ENCODE measurements around the gene PRDM15. TPM values are rescaled to one million over a fixed set of nuclear protein-coding genes. Genes with fewer than 3 reads are reported as not detected.

The PRDM15 gene
- polyA plus RNA-seq, 1 donor (not counting 4 experiments of a cell fraction or from before 2014, with no cell fraction given), result 5.2 TPM

DNA sequence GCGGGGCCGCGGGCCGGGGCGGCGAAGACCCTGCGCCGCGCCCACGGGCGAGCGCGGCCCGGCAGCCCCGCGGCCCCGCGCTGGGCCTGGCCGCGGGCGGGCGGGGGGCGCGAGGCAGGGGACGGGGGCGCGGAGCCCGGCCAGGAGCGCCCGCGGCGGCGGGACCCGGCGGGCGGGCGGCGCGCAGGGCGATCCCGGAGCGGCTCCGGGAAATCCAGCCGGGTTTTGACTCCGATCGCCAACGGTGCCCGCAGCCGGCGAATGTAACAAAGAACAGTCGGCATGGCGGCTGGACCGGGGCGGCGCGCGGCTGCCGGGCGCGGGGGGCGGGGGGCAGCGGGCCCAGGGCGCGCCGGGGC is 334 bp downstream of the PRDM15 start:
- no peak overlapping the region for H2AFZ ChIP-seq (ENCODE audit: control insufficient read depth, low read length)
- H3K9me1 ChIP-seq (ENCODE audit: control insufficient read depth, extremely low read depth, insufficient read depth, low read length), result no peaks in the 10 kb centered on the region
- dilution Hi-C loops (cut with MboI; ENCODE audit: extremely low pct_ligation_motif_present, low sequenced_read_pairs), result no loop called here
- FAIRE-seq (no peak), DNase-seq (ENCODE audit: low read depth, low spot score) (no peak)
- peak overlapping the region; percentile 54 to 90 (median 77) for H3K4me3 ChIP-seq (ENCODE audit: control insufficient read depth in 2 of 3, extremely low read depth in 1 of 3, insufficient read depth in 2 of 3, low read depth in 1 of 3, low read length in 3 of 3)
- H3K79me2 ChIP-seq (ENCODE audit: control insufficient read depth, insufficient read depth, low read length), result peaks cover 35% of the 10 kb centered on the region
- H3K4me2 ChIP-seq (ENCODE audit: control insufficient read depth, extremely low read depth, insufficient read depth, low read depth, low read length), result no peak overlapping the region
- H3K9me3 ChIP-seq (ENCODE audit: control insufficient read depth, low read depth, low read length), result no peaks in the 10 kb centered on the region
- TF ChIP-seq, protein P1, sequence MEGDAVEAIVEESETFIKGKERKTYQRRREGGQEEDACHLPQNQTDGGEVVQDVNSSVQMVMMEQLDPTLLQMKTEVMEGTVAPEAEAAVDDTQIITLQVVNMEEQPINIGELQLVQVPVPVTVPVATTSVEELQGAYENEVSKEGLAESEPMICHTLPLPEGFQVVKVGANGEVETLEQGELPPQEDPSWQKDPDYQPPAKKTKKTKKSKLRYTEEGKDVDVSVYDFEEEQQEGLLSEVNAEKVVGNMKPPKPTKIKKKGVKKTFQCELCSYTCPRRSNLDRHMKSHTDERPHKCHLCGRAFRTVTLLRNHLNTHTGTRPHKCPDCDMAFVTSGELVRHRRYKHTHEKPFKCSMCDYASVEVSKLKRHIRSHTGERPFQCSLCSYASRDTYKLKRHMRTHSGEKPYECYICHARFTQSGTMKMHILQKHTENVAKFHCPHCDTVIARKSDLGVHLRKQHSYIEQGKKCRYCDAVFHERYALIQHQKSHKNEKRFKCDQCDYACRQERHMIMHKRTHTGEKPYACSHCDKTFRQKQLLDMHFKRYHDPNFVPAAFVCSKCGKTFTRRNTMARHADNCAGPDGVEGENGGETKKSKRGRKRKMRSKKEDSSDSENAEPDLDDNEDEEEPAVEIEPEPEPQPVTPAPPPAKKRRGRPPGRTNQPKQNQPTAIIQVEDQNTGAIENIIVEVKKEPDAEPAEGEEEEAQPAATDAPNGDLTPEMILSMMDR (optimal IDR thresholded peaks at IDR 0.05 in 1 of 3, IDR thresholded peaks at IDR 0.05 in 1 of 3, conservative IDR thresholded peaks at IDR 0.05 in 1 of 3; ENCODE audit: extremely low read depth in 1 of 3, insufficient read depth in 2 of 3, low read length in 3 of 3), result no peak
- no peak for TF ChIP-seq EZH2 (IDR thresholded peaks at IDR 0.05; ENCODE audit: low read length)
- peaks cover 13% of the 10 kb centered on the region for H3K4me1 ChIP-seq (ENCODE audit: control insufficient read depth, extremely low read depth, insufficient read depth, low read length)
- H3K27me3 ChIP-seq (ENCODE audit: control insufficient read depth, extremely low read depth, insufficient read depth, low read length), result no peaks in the 10 kb centered on the region
- no peaks in the 10 kb centered on the region for H3K36me3 ChIP-seq (ENCODE audit: control insufficient read depth in 2 of 2, extremely low read depth in 1 of 2, insufficient read depth in 2 of 2, low read length in 2 of 2)
- peak overlapping the region; percentile 66 for H3K27ac ChIP-seq (ENCODE audit: control insufficient read depth, insufficient read depth, low read length)
- peak overlapping the region; percentile 88 for H3K9ac ChIP-seq (ENCODE audit: control insufficient read depth, extremely low read depth, insufficient read depth, low read length)
- H4K20me1 ChIP-seq (ENCODE audit: control insufficient read depth, extremely low read depth, insufficient read depth, low read length), result no peaks in the 10 kb centered on the region

DNA sequence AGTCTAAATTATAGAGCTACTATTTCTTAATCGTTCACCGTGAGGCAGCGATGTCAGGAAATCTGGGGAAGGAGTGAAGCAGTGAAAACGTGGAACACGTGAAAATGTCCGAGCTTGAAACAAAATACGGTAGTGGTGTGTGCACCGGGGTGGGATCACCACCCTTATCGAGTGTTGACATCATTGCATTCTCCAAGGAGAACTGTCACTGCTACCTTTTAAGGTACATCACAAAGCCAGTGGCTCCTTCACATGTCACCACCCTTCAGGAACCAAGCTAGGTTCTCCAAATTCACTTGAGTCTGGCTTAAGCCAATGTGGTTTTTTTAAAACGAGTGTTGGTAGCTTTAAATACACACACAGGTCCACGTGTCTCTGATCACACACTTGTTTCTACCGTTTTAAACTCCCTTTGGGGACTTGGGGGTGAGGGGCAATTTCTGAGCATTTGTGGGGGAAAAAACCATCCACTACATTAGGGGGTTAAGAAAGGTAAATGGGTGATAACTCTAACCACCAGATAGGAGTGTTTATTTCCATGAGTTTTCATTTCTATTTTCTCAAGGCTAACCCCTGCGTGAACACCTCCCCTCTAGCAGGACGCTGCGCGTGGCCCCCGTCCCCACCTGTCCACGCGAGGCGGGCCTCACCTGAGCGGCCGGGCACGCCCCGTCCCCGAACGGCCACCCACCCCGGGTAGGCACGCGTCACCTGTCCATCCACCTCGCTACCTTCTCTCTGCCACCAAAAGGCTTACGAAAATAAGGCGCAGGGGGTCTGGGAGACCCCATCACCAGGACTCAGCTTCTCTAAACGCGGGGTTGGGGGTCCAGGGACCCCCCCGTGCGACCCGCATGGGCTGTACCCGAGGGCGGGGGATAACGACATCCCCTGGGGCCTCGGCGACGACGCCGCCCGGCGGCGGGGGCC is 978 bp downstream of the PRDM15 start:
- no peaks in the 10 kb centered on the region for H3K9me1 ChIP-seq (ENCODE audit: control insufficient read depth, extremely low read depth, insufficient read depth, low read length)
- dilution Hi-C loops (cut with MboI; ENCODE audit: extremely low pct_ligation_motif_present, low sequenced_read_pairs), result no loop called here
- H3K27me3 ChIP-seq (ENCODE audit: control insufficient read depth, extremely low read depth, insufficient read depth, low read length), result no peaks in the 10 kb centered on the region
- H3K9me3 ChIP-seq (ENCODE audit: control insufficient read depth, low read depth, low read length), result no peaks in the 10 kb centered on the region
- DNase-seq (ENCODE audit: low read depth, low spot score), result no peak
- peak overlapping the region; percentile 96 for H3K4me2 ChIP-seq (ENCODE audit: control insufficient read depth, extremely low read depth, insufficient read depth, low read depth, low read length)
- FAIRE-seq, result no peak
- peak overlapping the region; percentile 69 for H2AFZ ChIP-seq (ENCODE audit: control insufficient read depth, low read length)
- H3K4me1 ChIP-seq (ENCODE audit: control insufficient read depth, extremely low read depth, insufficient read depth, low read length), result peaks cover 13% of the 10 kb centered on the region
- no peaks in the 10 kb centered on the region for H4K20me1 ChIP-seq (ENCODE audit: control insufficient read depth, extremely low read depth, insufficient read depth, low read length)
- TF ChIP-seq, protein P1 (optimal IDR thresholded peaks at IDR 0.05 in 1 of 3, IDR thresholded peaks at IDR 0.05 in 1 of 3, conservative IDR thresholded peaks at IDR 0.05 in 1 of 3; ENCODE audit: extremely low read depth in 1 of 3, insufficient read depth in 2 of 3, low read length in 3 of 3), result no peak
- TF ChIP-seq EZH2 (IDR thresholded peaks at IDR 0.05; ENCODE audit: low read length), result no peak
- peak overlapping the region; percentile 54 to 90 (median 77) for H3K4me3 ChIP-seq (ENCODE audit: control insufficient read depth in 2 of 3, extremely low read depth in 1 of 3, insufficient read depth in 2 of 3, low read depth in 1 of 3, low read length in 3 of 3)
- H3K27ac ChIP-seq (ENCODE audit: control insufficient read depth, insufficient read depth, low read length), result peak overlapping the region; percentile 66
- peak overlapping the region; percentile 88 for H3K9ac ChIP-seq (ENCODE audit: control insufficient read depth, extremely low read depth, insufficient read depth, low read length)
- peaks cover 35% of the 10 kb centered on the region for H3K79me2 ChIP-seq (ENCODE audit: control insufficient read depth, insufficient read depth, low read length)
- H3K36me3 ChIP-seq (ENCODE audit: control insufficient read depth in 2 of 2, extremely low read depth in 1 of 2, insufficient read depth in 2 of 2, low read length in 2 of 2), result no peaks in the 10 kb centered on the region
